Bronchial epithelial cell (primary cell): ENCODE data around the gene TSPAN17. TPM values are rescaled to one million over a fixed set of nuclear protein-coding genes. Genes with fewer than 3 reads are reported as not detected.
"Not testable (repeated sequence)": the region's sequence is repeated elsewhere in the genome, so short reads cannot be mapped to it uniquely, and the experiment has no call there.

Source experiments
- DNase-seq: peaks from one replicate; pipeline ENCODE4 v3.0.0-alpha.2; 2010; ENCODE audit warnings: low read depth
- FAIRE-seq: peaks from 2 replicates; lab custom pipeline; 2011; peaks lifted over from hg19 to GRCh38; lab: Jason Lieb, UNC
- H3K27me3 ChIP-seq: 2 replicates; pipeline ENCODE4 v1.5.1; 2011; ENCODE audit warnings: low read length; ENCODE audit not compliant: control insufficient read depth, insufficient read depth
- H3K36me3 ChIP-seq: 2 replicates; pipeline ENCODE4 v1.5.1; 2011; ENCODE audit warnings: low read length; ENCODE audit not compliant: control insufficient read depth, insufficient read depth
- H3K4me3 ChIP-seq: 2 replicates; pipeline ENCODE4 v1.5.1; 2011; ENCODE audit warnings: mild to moderate bottlenecking, low read depth, low read length, control low read depth
- total RNA-seq: library from RNA; depleted of rRNA; stranded (reverse); fragments of >200 nt; gene quantifications from 2 replicates; pipeline ENCODE4 v1.2.1, GENCODE V29; 2014
- TF ChIP-seq, protein P1 (sequence below): IDR thresholded peaks from 2 replicates; pipeline ENCODE4 v1.5.1; 2011; ENCODE audit warnings: mild to moderate bottlenecking, moderate library complexity, low read length, control low read depth, inconsistent platforms; ENCODE audit not compliant: insufficient read depth, severe bottlenecking

Gene TSPAN17
- total RNA-seq, 1 donor from 2014 or later: 46.3 TPM

GRCh38 chr5:176697934-176698538, 50.8 kb downstream of the TSPAN17 start:
- Histone ChIP-seq H3K27me3 (peaks cover 23% of the 10 kb centered on the region), H3K36me3 (no peaks in the 10 kb centered on the region), H3K4me3 (no peak overlapping the region)
- no peak for DNase-seq
- TF ChIP-seq, protein P1, sequence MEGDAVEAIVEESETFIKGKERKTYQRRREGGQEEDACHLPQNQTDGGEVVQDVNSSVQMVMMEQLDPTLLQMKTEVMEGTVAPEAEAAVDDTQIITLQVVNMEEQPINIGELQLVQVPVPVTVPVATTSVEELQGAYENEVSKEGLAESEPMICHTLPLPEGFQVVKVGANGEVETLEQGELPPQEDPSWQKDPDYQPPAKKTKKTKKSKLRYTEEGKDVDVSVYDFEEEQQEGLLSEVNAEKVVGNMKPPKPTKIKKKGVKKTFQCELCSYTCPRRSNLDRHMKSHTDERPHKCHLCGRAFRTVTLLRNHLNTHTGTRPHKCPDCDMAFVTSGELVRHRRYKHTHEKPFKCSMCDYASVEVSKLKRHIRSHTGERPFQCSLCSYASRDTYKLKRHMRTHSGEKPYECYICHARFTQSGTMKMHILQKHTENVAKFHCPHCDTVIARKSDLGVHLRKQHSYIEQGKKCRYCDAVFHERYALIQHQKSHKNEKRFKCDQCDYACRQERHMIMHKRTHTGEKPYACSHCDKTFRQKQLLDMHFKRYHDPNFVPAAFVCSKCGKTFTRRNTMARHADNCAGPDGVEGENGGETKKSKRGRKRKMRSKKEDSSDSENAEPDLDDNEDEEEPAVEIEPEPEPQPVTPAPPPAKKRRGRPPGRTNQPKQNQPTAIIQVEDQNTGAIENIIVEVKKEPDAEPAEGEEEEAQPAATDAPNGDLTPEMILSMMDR: no peak
- FAIRE-seq: no peak

- not testable (repeated sequence) for FAIRE-seq, DNase-seq, H3K36me3 ChIP-seq, H3K4me3 ChIP-seq
- peaks cover 17% of the 10 kb centered on the region for H3K27me3 ChIP-seq
Observed at GRCh38 chr5:176699446-176699845, 52.2 kb downstream of the TSPAN17 start.

DNA sequence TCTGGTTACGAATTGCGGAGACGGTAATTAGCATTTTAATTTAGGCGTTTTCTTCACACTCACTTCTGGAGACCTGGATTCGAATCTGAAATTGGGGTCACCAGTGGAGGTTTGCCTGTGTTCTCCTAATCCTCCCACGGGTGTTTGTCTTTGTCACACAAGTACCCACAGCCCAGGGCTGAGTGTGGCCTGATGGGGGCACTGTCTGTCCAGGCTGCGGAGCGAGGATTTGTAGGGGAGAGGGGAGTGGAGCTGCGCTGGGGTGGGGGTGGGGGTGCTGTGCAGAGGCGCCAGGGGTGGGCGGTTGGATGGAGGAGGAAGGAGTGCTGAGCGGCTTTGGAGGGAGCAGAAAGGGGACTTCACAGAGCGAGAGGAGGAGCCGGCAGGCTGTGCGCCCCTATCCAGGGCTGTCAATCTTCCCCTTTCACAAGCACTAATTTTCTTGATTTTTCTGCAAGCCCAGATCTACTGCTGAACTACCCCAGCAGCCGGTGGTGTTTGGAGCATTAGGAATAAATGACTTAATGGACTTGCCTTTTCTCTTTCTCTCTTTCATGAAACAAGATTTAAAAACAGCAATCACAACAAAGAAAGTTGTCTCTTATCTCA, 53.1 kb downstream of the TSPAN17 start:
- DNase-seq: peak; percentile 9
- Histone ChIP-seq H3K36me3 (no peaks in the 10 kb centered on the region), H3K4me3 (no peak overlapping the region), H3K27me3 (peaks cover 12% of the 10 kb centered on the region)
- no peak for FAIRE-seq
- TF ChIP-seq, protein P1: peak; percentile 38

- no peaks in the 10 kb centered on the region for H3K36me3 ChIP-seq
- FAIRE-seq: no peak
- no peak overlapping the region for H3K4me3 ChIP-seq
- H3K27me3 ChIP-seq: no peaks in the 10 kb centered on the region
- TF ChIP-seq, protein P1: no peak
- no peak for DNase-seq
Observed at GRCh38 chr5:176702671-176703641, 55.7 kb downstream of the TSPAN17 start.

DNA sequence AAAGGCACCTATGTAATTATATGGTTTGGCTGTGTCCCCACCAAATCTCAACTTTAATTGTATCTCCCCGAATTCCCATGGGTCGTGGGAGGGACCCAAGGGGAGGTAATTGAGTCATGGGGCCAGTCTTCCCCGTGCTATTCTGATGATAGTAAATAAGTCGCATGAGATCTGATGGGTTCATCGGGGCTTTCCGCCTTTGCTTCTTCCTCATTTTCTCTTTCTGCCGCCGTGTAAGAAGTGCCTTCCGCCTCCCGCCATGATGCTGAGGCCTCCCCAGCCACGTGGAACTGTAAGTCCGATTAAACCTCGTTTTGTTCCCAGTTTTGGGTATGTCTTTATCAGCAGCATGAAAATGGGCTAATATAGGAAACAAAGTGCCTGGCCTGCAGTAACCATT, 56.6 kb downstream of the TSPAN17 start:
- DNase-seq (no peak), FAIRE-seq (no peak)
- Histone ChIP-seq H3K27me3 (no peaks in the 10 kb centered on the region), H3K36me3 (no peaks in the 10 kb centered on the region), H3K4me3 (no peak overlapping the region)
- TF ChIP-seq, protein P1: no peak

DNA sequence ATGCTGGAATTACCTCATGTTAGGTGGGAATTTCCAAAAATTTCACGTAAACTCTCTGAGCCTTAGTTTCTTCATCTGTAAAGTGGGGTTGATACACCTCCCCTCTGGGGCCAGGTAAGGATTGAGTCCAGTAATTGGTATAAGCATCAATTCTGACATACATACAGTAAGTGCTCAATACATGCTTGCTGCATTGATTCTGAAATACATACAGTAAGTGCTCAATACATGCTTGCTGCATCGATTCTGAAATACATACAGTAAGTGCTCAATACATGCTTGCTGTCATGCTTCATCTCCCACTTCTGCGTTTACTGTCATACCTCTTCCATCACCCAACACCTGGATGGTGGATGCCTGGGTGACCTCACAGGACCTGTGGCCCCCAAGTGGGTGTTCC, 57.1 kb downstream of the TSPAN17 start:
- FAIRE-seq (peak; percentile 85), DNase-seq (no peak)
- Histone ChIP-seq H3K27me3 (no peaks in the 10 kb centered on the region), H3K4me3 (no peak overlapping the region), H3K36me3 (no peaks in the 10 kb centered on the region)
- TF ChIP-seq, protein P1: no peak
